ENCODE results near the gene CARMIL1. TPM values are rescaled to one million over a fixed set of nuclear protein-coding genes. Genes with fewer than 3 reads are reported as not detected.

The CARMIL1 gene
- total RNA-seq, 3 donors from 2014 or later, result 23.6 to 53.0 (median 33.5) TPM

GRCh38 chr6:25369433-25370177 is 90.4 kb downstream of the CARMIL1 start:
- Histone ChIP-seq H3K36me3 (no peaks in the 10 kb centered on the region), H3K4me3 (peak overlapping the region in 2 of 3 donors; percentile 15 to 38), H3K4me1 (peaks cover 0 to 8% of the 10 kb centered on the region in 2 donors), H3K27me3 (no peaks in the 10 kb centered on the region), H3K9me3 (no peaks in the 10 kb centered on the region), H3K27ac (peak overlapping the region; percentile 78 to 81)
- TF ChIP-seq CTCF (IDR thresholded peaks at IDR 0.05) (no peak), POLR2A (IDR thresholded peaks at IDR 0.05) (no peak), POLR2AphosphoS5 (IDR thresholded peaks at IDR 0.05) (no peak)
- peak in 1 of 2 donors; percentile 33 for DNase-seq (ENCODE audit: low spot score in 2 of 2)
- intact Hi-C loops (cut with DNase I; ENCODE audit: low total_unique reads), result no loop called here

DNA sequence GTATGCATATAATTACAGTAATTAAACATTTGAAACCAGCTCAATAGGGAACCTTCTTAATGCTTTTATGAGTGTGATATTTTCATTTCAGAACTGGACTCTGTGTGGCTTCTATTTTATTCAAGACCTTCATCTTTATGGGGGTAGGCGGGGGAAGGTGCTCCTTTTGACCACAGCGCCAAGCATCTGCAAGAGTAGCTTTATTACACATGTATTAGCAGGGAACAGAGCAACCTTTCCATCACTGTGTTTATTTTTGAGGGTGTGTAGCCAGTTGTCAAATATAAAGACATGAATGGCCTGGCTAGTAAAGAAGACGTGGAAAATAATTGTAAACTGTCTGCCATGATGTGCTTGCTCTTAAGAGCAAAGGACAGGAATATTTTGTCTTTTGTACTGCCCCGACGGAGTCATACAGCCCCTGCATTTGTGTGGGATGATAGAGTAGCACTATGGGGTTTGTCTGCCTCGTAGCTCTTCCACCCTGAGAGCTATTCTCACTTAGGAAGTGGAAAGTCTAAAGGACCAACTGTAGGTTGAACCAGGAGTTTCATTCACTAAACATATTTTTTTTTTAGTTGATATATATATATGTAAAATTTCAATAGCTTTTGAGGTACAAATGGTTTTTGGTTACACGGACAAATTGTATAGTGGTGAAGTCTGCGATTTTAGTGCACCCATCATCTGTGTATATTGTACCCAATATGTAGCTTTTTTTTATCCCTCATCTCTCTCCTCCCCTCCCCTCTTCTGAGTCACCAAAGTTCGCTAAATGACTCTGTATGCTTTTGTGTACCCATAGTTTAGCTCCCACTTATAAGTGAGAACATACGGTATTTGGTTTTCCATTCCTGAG is 91.2 kb downstream of the CARMIL1 start:
- H3K27ac ChIP-seq, result peak overlapping the region; percentile 78 to 81
- H3K4me3 ChIP-seq, result peak overlapping the region in 1 of 3 donors; percentile 38
- H3K4me1 ChIP-seq, result peaks cover 0 to 8% of the 10 kb centered on the region in 2 donors
- TF ChIP-seq CTCF (IDR thresholded peaks at IDR 0.05) (no peak), POLR2A (IDR thresholded peaks at IDR 0.05) (no peak), POLR2AphosphoS5 (IDR thresholded peaks at IDR 0.05) (no peak)
- no peak for DNase-seq (ENCODE audit: low spot score in 2 of 2)
- no peaks in the 10 kb centered on the region for H3K27me3 ChIP-seq
- intact Hi-C loops (cut with DNase I; ENCODE audit: low total_unique reads), result no loop called here
- no peaks in the 10 kb centered on the region for H3K36me3 ChIP-seq
- H3K9me3 ChIP-seq, result no peaks in the 10 kb centered on the region

- intact Hi-C loops (cut with DNase I; ENCODE audit: low total_unique reads), result no loop called here
Observed at GRCh38 chr6:25371037-25371347, 91.8 kb downstream of the CARMIL1 start.

DNA sequence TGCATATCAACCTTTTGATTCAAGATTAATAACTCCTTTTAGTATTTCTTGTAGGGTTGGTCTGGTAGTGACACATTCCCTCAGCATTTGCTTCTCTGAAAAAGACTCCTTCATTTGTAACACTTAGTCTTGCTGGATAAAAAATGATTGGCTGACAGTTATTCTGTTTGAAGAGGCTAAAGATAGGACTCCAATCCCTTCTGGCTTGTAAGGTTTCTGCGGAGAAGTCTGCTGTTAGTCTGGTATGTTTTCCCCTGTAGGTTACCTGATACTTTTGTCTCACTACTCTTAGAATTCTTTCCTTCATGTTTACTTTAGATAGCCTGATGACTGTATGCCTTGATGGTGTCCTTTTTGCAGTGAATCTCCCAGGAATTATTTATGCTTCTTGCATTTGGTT is 96.0 kb downstream of the CARMIL1 start:
- intact Hi-C loops (cut with DNase I; ENCODE audit: low total_unique reads), result no loop called here
- TF ChIP-seq POLR2AphosphoS5 (IDR thresholded peaks at IDR 0.05) (no peak), CTCF (IDR thresholded peaks at IDR 0.05) (no peak), POLR2A (IDR thresholded peaks at IDR 0.05) (no peak)
- Histone ChIP-seq H3K4me3 (no peak overlapping the region), H3K9me3 (no peaks in the 10 kb centered on the region), H3K36me3 (no peaks in the 10 kb centered on the region), H3K27ac (no peak overlapping the region), H3K4me1 (no peaks in the 10 kb centered on the region), H3K27me3 (no peaks in the 10 kb centered on the region)
- no peak for DNase-seq (ENCODE audit: low spot score in 2 of 2)

More at GRCh38 chr6:25371037-25371347, 91.8 kb downstream of the CARMIL1 start:
- Histone ChIP-seq H3K27ac (no peak overlapping the region), H3K9me3 (no peaks in the 10 kb centered on the region), H3K36me3 (no peaks in the 10 kb centered on the region), H3K4me1 (peaks cover 0 to 8% of the 10 kb centered on the region in 2 donors), H3K27me3 (no peaks in the 10 kb centered on the region), H3K4me3 (no peak overlapping the region)
- no peak for TF ChIP-seq CTCF (IDR thresholded peaks at IDR 0.05)
- TF ChIP-seq POLR2AphosphoS5 (IDR thresholded peaks at IDR 0.05), result no peak
- no peak for TF ChIP-seq POLR2A (IDR thresholded peaks at IDR 0.05)
- DNase-seq (ENCODE audit: low spot score in 2 of 2), result no peak

- H3K4me3 ChIP-seq, result no peak overlapping the region
- no peaks in the 10 kb centered on the region for H3K27me3 ChIP-seq
- H3K9me3 ChIP-seq, result no peaks in the 10 kb centered on the region
- no peak for DNase-seq (ENCODE audit: low spot score in 2 of 2)
- TF ChIP-seq CTCF (IDR thresholded peaks at IDR 0.05) (no peak), POLR2AphosphoS5 (IDR thresholded peaks at IDR 0.05) (no peak), POLR2A (IDR thresholded peaks at IDR 0.05) (no peak)
- no peaks in the 10 kb centered on the region for H3K36me3 ChIP-seq
- intact Hi-C loops (cut with DNase I; ENCODE audit: low total_unique reads), result no loop called here
- H3K4me1 ChIP-seq, result no peaks in the 10 kb centered on the region
- no peak overlapping the region for H3K27ac ChIP-seq
Observed at GRCh38 chr6:25377664-25378063, 98.5 kb downstream of the CARMIL1 start.

All from breast epithelium (tissue), 4 donors.